GM20431 (cell line): ENCODE results near the gene NCBP2L.

ENCODE experiments used
- in situ Hi-C: fragments of 300-500 bp; cut with MseI, MboI; formaldehyde crosslinking; loops from one replicate; pipeline ENCODE4 v1.15.0; 2020; ENCODE audit warnings: low sequenced_read_pairs; ENCODE audit not compliant: unreplicated experiment

The NCBP2L gene

DNA sequence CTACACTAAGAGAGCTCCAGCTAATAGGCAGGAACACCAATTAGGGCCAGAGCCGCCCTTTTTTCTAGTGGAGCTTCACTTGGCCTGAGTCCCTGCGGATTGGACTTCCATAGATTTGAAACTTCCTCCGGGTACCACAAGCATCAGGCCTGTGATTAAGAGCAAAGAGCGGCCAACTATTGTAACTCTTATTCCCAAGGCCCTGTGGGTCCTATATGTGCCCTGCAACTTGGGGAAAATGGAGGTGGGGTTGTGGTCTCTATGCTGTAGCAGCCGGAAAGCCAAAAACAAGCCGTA lies at the start of gene NCBP2L:
Gene NCBP2L, plus strand, starts transcription at position 198 of the 297 bp plus-strand sequence. CDS start 16,488 bp downstream, outside the sequence.
- in situ Hi-C loops, result loop anchor here (10.0 kb wide), 1 partner anchor 113 kb away; no protein-coding TSS in a partner anchor

DNA sequence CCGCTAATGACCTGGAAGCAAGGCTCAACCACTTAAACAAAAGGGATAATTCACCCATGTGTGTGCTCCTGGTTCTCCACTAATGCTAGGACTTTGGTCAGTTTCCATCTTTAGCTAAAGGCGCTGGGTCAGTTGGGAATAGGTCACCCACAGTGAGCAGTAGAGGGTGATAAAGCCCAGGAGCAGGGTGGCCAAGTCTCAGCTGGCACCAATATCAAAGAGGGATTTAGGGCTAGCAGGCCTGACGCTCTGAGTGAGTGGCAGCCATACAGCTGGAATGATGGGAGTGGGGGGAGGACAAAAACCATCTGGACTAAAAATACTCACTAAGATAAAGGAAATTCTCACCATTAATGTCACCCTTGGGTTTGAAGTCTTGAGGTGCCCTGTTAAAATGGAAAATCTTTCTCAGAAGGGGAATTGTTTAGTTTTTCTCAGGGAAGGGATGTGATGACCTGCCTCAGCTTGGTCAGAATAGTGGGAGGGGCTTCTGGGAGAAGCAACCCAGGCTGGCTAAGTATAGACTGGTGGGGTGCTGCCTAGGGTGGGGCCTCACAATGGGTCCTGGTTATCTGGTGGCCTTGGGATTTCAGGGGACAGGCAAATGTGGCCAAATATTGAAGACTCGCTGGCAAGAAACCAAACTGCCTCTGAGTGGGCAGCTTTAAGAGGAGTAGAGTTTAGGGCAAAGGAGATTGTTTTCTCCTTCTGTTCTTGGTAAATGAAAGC lies 49.0 kb upstream of the NCBP2L start:
- in situ Hi-C loops, result no loop called here

DNA sequence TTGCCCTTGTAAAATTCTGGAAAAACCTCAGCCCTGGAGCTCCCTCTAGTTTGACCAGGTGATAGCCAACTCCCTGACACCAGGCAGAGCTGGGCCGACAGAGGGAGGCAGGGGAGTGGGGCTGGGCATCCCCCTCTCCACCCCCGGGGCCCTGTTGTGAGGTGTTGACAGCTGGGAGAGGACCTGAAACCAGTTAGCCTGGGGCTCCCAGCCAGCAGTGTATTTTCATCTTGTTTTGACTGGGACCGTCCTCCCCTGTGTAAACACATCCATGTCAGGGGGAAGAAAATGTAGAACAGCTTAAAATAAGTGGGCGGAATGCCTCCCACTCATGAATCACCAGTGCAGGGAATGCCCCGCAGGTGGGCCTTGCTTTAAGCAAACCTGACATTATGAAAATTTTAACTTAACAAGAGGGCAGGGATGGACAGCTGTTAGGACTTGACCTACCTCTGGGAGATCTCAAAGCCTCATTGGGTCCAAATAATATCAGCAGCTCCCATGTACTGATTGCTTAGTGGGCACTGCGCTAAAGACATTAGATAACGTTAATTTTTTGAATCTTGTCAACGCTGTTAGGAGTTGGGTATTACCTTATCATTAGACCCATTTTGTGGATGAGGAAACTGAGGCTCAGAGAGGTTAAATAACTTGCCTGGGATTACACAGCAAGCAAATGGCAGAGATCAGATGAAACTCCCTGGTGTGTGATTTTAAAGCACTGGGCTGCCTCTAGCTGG lies 47.8 kb upstream of the NCBP2L start:
- in situ Hi-C loops, result no loop called here

DNA sequence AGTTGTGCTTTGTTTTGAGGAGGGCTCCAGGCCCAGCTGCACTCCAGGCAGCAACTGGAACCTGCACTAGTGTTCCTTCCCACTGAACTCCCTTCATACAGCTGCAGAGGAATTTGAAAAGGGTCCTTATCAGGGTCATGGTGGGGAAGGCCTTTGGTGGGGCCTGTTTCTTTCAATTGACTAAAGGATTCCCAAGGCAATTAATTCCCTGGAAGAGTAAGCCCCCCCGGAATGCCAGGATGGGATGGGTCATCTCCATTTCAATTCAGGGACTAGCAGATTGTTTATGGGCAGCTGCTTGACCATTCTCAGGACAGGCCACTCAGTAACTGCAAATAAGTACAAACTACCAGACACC lies 47.3 kb upstream of the NCBP2L start:
- in situ Hi-C loops, result no loop called here

DNA sequence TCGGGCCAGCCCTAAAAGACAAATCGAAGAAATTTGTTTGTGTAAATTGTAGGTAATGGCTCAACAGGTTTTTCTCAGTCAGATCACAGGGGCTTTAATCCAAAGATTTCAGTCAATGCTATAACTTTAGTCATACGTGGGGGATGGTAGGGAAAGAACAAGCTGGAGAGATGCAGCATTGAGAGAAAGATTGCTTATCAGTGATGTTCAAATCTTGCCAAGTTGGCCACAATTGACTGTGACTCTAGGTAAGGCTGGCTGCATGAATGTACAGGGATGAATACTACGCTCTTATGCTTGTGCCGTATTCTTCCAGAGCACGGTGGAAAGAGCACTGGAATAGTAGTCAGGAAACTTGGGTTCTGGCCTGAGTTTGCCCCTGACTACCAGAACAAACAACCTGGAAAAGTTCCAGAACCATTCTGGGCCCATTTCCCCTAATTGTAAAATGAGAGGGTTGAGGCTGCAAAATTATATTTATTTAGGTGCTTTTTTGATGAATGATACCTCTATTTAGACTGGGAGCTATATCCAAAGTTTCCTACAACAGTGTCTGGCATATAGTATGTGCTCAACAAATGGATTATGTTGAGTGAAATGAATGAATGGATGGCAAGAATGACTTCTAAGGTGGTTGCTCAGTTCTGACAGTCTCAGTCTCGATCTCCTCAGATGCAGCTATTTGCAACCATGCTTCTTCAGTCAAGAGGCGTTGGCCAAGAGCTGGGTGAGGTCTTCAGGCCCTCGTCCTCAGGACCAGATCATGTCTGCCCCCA lies 46.4 kb upstream of the NCBP2L start:
- in situ Hi-C loops, result no loop called here

DNA sequence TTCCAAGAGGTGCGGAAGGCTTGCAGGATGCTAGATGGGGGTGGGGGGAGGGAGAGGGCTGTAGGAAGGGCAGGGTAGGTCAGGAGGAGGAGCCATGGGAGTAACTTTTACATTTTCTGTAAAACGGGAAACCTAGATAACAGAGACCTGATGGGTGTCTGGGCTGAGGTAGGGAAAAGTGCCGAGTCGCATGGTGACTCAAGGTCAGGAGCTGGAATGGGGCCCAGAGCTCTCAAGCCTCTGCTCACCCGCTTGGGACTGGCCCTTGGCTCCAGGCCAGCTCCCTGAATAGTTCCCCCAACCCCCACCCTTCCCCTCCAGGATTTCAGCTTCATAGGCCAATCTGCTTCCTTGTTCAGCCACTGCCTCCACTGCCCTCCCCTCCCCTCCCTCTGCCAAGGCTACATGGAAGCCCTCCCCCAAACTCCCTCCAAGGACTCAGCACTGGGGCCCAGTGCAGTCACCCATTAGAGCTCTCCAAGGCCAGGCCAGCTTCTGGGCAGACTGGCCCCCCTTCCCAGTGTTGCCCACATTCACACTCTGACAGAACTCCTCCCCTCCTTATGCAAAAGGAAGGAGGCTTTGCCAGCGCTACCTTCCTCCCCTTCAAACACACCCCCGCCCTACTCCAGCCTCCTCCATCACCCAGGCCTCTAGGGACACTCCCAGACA lies 45.6 kb upstream of the NCBP2L start:
- in situ Hi-C loops, result no loop called here

DNA sequence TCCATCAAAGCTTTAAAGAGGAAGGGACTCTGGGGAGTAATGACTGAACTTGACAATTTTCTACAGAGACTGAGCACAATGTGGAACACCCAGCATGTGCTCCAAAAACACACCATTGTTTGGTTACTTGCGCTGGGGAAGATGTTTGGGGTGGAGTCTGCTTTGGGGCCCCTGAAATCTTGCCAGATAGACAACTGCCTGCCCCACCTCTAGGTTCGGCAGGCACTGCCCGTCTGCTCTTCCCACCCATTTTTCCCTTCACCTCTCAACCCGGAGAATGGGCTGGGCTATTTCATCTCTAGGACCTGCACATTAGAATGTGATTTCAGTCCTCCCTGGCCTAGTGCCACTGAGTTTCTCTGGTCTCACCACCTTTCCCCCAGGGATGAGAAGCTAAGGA lies 43.8 kb upstream of the NCBP2L start:
- in situ Hi-C loops, result no loop called here

DNA sequence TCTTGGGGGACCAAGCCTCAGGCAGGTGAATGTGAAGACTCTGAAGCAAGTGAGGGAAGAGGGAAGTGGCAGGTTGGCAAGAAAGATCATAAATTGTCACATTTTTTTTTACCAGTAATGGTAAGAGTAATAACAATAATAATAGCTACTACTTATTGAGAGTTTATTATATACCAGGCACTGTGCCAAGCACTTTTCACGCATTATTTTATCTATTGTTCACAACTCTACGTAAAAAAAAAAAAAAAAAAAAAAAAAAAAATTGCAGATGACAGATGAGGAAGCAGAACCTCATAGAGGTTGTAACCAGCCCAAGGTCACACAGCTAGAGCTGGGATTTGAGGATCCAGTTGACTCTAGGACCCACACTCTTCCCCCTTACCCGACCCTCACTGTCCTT lies 42.9 kb upstream of the NCBP2L start:
- in situ Hi-C loops, result no loop called here

DNA sequence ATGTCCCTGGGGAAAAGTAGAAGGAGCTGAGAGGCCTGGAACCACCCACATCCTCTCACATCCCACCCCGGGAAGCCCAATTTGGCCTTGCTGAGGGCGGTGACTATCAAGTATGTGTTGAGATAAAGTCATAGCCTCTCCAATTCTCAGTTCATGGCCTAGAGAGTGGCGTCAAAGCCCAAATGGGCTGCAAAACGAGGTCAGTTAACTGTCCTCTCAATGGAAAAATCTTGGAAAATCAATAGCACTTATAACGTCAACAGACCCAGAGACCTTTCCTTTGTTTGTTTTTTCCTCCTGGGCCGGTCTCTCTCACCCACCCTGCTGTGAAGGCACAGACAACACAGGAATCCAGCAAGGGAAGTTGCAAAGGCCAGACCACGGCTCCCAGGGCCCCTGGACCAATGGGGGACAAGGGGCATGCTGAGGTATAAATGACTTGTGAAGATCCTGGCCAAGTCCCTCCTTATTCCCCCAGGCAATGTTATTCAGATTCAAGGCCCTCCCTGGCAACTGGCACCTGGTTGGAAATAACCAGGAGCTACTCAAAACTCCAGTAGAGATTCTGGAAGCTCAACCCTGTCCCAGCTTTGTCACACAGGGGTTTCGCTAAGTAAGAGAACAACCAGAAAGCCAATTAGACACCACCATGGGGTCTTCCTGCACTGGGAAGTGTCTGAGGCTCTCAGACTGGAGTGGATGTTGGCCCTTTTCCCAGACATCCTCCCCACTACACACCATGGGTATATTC lies 40.6 kb upstream of the NCBP2L start:
- in situ Hi-C loops, result no loop called here

DNA sequence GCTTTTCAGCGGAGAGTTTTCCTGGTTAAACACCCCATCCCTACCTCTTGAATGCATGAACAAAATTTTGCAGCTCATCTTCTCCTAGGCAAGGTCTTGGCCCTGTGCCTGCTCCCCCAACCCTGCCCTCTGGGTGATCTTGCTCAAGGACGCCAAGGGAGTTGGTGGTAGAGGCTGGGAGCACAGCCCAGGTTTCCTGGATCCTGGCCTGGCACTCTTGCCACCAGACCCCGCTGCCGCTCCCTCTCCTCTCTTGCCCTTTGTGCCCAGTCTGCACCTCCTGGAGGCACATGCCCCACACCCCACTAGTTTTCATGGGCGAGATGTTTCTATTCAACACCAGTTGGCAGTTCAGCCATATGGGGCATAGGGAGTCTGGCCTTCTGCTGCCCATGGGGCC lies 39.3 kb upstream of the NCBP2L start:
- in situ Hi-C loops, result no loop called here

DNA sequence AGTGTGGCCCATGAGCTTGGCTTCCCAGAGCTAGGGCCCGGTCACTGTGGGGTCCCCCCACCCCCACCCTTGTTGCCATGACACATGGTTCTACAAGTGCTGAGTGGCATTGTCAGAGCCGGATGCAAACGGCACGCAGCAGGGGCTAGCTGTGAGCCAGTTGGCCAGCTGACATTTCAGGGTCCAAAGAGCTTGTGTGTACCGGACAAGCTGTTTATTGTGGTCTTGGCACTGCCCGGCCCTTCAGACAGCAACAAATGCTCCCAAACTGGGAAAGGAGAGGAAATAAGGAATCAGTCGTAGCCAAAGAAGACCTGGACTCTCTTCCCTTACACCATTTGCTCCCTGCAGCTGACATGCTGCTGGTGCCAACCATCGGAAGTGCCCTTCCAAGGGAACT lies 38.8 kb upstream of the NCBP2L start:
- in situ Hi-C loops, result no loop called here

DNA sequence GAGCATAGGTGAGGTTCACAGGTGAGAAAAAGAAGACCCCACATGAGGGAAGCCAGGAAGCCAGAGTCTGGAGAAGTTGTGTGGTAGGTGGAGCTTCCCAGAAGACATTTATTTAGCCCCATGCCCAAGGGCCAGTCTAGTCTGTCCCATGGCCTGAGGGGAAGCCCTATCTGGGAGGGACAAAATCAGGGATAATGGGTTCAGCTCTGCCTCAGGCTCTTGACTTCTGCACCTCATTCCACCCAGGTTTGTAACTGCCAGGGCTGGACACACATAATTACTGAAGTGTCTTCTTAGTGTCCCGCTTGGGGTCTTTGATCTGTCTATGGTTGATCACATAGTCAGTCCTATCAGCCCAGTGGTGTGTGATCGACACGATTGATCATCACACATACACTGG lies 38.0 kb upstream of the NCBP2L start:
- in situ Hi-C loops, result no loop called here

DNA sequence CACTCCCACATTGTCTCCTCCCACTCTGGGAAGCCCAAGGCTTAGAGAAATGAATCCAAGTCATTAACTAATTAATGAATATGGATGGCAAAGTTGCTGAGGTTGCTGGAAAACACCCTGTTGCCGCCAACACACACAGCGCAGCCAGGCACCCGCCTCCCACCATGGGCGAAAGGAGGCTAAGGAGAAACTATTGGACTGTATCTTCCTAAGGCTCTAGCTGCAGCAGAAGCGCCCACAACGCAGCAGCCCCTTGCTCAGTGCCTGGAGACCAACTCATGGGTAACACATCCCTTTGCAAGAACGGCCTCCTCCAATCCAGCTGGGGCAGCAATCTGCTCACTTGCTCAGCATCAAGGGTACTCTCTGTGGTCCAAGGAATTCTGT lies 36.1 kb upstream of the NCBP2L start:
- in situ Hi-C loops, result no loop called here

DNA sequence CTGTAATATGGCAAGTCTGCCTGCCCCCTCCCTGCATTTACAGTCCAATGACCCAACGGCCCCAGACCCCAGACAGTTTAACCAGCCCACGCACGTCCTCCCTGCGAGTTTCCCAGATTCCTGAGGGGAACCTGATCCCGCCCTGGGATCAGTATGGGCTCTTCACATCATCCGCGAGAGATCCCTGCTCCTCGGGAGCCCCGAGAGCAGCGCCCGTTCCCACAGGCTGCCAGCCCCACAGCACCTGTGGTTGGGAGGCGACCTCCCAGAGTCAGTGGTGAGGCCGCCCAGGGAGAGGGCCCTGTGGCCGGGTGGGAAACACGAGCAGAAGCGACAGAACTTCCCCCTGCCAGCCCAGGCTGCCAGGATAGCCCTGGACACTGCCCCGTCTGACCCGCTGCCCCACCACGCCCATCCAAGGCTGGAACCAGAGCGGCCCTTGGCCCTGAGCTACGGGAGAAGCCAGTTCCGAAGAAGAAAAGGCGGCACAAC lies 34.8 kb upstream of the NCBP2L start:
- in situ Hi-C loops, result no loop called here

DNA sequence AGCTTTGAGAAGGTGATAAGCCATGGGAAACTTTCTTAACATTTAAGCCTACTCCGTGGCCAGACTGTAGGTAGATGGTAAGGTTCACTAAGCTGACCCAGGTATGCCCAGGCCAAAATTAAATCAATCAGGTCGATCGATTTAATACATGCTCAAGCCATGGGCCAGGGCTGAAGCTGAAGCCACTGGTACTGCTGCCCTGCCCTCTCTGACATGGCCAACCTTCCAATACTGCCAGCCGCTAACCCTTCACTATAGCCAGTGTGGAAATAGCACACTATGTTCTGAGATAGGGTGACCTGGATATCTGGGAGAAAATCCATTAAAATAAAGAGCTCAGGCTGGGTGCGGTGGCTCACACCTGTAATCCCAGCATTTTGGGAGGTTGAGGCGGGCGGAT lies 33.5 kb upstream of the NCBP2L start:
- in situ Hi-C loops, result no loop called here

DNA sequence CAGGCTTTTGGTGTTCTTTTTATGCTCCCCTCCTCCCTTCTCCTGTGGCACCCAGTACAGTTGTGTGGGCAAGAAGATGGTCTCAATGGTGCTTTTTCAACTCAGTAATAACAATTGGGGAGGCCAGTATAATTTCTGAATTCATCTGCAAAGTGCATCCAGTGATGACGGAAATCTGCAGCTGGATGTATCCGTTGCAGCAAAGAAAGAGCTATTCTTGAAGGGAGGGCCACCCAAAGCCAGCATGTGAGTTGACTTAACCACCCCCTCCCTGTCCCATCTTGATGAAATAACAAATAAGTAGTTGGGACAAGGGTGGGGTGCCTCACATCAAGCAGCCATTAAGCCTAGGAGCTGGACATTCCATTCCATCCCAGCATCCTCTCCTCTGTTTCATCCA lies 32.7 kb upstream of the NCBP2L start:
- in situ Hi-C loops, result no loop called here

DNA sequence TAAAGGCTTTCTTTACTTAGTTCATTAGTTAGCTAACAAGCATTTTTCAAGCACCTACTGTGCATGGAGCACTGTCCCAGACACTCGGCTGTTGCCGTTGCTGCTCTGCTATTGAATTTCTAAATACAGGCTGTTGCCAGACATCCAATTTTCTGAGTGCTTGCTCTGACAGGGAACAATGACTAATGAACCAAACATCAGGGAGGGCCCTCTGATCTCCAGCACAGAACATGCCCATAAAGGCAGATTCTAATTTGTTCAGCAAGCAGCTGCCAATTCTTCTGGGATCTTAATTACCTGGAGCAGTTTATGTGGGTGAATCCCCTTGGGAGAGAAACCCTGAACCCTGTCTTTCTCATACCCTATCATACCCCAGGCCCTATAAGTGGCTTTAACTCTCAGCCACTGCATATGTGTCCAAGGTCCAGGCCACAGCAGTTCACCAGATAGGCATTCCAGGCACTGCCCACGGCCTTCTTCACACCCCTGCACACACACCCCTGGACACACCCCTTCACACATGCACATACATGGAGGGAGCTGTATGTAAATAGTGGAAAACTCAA lies 29.9 kb upstream of the NCBP2L start:
- in situ Hi-C loops, result no loop called here

DNA sequence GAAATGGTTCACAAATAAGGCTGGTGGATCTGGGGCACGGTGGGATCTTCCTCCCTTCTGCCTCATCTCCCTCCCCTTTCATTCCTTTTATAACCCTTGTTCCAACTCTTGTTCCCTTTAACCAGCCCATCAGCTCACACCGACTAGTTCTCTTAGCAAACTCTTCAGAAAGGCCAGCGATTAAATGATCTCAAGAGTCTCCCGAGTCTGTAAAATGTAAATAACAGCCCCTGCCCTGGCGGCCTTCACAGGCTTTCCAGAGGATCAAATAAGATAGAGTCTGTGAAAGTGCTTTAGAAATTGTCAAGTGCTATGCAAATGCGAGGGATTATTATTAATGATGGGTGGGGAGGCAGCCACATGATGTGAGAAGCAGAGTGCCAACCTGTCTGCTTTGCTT lies 29.0 kb upstream of the NCBP2L start:
- in situ Hi-C loops, result no loop called here

DNA sequence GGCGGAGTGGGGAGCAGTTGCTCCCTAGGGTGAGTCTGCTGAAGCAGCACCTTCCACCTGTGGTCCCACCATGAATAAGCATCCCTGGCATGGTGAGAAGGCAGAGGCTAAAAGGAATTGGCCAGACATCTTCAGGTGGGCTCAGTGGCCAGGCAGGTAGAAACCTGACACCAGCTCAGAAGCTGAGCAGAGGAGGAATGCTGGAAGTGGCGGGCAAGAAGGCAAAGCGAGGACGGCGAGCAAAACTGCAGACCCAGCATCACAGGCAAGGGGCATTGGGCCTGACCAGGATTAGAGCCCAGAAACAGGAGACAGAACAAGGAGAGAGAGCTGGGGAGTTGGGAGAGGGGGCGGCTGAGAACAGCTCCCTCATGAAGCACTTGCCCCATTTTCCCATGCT lies 27.3 kb upstream of the NCBP2L start:
- in situ Hi-C loops, result no loop called here
